ENCODE results near the gene SPON2. TPM values are rescaled to one million over a fixed set of nuclear protein-coding genes. Genes with fewer than 3 reads are reported as not detected.

Gene SPON2
- total RNA-seq, 1 donor from 2014 or later, result 3.4 TPM

DNA sequence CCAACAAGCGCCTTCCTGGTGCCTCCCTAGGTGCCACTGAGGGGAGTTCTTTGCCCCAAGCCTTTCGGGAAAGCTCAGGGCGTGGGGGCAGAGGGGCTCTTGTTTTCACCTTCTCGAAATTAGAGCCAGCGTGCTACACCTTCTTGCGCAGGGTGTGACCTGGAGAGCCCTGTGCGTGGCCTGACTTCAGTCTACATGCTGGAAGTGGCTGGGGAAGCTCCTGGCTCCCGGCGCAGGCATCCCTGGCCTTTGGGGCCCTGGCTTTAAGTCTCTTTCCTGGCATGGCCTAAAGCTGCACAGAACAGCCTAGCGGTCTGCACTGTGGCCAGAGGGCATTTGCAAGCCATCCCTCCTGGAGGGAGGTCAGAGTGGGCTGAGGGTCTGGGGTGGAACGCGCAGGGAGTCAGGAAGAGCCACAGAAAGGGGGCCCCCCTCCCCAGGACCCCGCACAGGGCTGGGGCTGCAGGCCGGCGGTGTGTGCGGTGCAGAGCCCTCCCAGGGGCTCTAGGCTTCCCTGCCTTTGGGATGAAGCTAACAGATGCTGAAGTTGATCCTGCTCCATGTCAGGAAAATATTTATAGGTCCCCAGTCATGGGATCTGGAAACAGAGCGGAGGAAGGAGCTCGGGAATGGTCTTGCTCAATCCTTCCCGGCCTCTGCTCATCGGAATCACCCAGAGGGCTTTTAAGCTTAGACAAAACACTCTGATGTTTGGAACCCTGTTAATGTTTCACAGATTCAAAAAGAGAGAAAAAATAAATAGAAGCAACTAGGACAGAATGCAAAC is 781 bp upstream of the SPON2 start:
- peaks cover 2% of the 10 kb centered on the region for H3K27me3 Mint-ChIP-seq
- intact Hi-C loops (cut with micrococcal nuclease), result no loop called here
- no peaks in the 10 kb centered on the region for H3K9me3 Mint-ChIP-seq
- ATAC-seq (ENCODE audit: low read depth) (no peak), DNase-seq (no peak)
- CTCF ChIA-PET, result interaction anchor here (0.8 kb wide), 1 partner anchor 95 kb away, joined by 4 read pairs; no protein-coding TSS in a partner anchor
- H3K4me3 Mint-ChIP-seq, result no peak overlapping the region
- no peaks in the 10 kb centered on the region for H3K36me3 Mint-ChIP-seq (ENCODE audit: low read depth)
- POLR2A ChIA-PET, result no interaction called here
- H3K4me1 Mint-ChIP-seq, result peaks cover 18% of the 10 kb centered on the region
- no peak for TF ChIP-seq CTCF (IDR thresholded peaks at IDR 0.05)
- H3K27ac Mint-ChIP-seq, result no peak overlapping the region

GRCh38 chr4:1171311-1172227 is 814 bp downstream of the SPON2 start:
- peak overlapping the region; percentile 76 for H3K4me3 Mint-ChIP-seq
- peak; percentile 34 for ATAC-seq (ENCODE audit: low read depth)
- peaks cover 2% of the 10 kb centered on the region for H3K27me3 Mint-ChIP-seq
- peak; percentile 54 for DNase-seq
- no peak for TF ChIP-seq CTCF (IDR thresholded peaks at IDR 0.05)
- no peaks in the 10 kb centered on the region for H3K36me3 Mint-ChIP-seq (ENCODE audit: low read depth)
- intact Hi-C loops (cut with micrococcal nuclease), result loop anchor here (1.0 kb wide), 2 partner anchors 48 to 78 kb away; partner anchors contain the start of gene CTBP1
- peaks cover 30% of the 10 kb centered on the region for H3K4me1 Mint-ChIP-seq
- no peaks in the 10 kb centered on the region for H3K9me3 Mint-ChIP-seq
- ChIA-PET POLR2A (interaction anchor here (0.5 to 1.9 kb wide), 9 partner anchors 13 to 539 kb away, joined by 3 to 7 read pairs (median 4); no protein-coding TSS in a partner anchor), CTCF (interaction anchor here (1.8 kb wide), 1 partner anchor 13 kb away, joined by 5 read pairs; no protein-coding TSS in a partner anchor)
- peak overlapping the region; percentile 46 for H3K27ac Mint-ChIP-seq

DNA sequence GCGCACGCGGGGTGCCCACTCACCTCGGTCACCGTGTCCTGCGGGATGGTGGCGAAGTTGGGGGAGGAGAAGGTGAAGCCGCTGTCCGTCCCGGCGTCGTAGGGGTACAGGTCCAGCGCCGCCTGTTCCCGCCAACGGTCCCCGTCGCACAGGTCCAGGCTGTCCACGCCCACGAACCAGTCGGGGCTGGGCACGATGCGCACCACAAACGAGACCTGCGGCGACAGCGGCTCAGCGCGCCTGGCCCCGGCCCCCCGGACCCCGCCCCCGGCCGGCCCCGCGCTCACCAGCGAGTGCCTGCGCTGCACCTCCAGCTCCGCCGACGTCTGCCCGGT is 1.4 kb downstream of the SPON2 start:
- Mint-ChIP-seq H3K27ac (no peak overlapping the region), H3K9me3 (no peaks in the 10 kb centered on the region), H3K36me3 (ENCODE audit: low read depth) (no peaks in the 10 kb centered on the region), H3K4me3 (peak overlapping the region; percentile 76), H3K4me1 (peaks cover 32% of the 10 kb centered on the region), H3K27me3 (peaks cover 2% of the 10 kb centered on the region)
- ATAC-seq (ENCODE audit: low read depth) (no peak), DNase-seq (no peak)
- POLR2A ChIA-PET, result interaction anchor here (0.5 to 1.9 kb wide), 5 partner anchors 14 to 540 kb away, joined by 3 to 7 read pairs (median 5); no protein-coding TSS in a partner anchor
- intact Hi-C loops (cut with micrococcal nuclease), result loop anchor here (1.0 kb wide), 2 partner anchors 48 to 78 kb away; partner anchors contain the start of gene CTBP1
- CTCF ChIA-PET, result interaction anchor here (1.8 kb wide), 1 partner anchor 13 kb away, joined by 5 read pairs; no protein-coding TSS in a partner anchor
- no peak for TF ChIP-seq CTCF (IDR thresholded peaks at IDR 0.05)

DNA sequence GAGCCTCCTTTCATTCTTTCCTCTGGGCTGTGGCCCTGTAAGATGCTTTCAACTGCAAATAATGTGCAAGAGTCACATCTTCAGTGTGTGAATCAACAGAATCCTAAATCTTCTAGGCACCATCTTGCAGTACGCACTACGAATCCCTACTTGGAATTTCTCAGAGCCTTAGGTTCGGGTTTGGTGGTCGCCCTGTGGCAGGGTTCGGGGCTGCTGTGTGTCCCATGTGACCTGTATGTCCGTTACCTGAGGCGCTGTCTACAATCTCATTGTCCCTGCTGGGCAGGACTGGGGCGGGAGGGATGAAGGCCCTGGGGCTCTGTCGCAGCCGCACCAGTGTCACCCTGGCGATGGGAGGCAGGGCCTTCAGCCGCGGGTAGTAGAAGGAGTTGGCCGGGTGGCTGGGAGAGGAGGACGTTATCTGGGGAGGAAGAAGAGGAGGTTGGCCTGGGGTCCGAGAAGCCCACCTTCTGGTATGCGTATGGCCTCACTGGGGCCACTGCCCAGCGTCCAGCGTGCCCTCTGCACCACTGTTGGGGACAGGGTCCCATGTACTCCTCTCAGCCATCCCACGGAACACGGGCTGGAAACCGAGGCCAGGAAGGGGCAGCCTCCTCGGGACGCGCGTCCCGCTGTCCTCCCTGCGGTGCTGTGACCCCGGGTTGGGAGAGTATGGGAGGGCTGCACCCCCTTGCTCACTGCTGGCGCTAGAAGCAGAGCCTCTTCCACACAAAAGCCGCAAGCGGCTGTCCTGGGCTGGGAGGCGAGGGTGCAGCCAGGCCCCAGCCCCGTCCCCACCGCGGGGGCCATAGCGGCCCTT is 2.0 kb downstream of the SPON2 start:
- TF ChIP-seq CTCF (IDR thresholded peaks at IDR 0.05), result no peak
- POLR2A ChIA-PET, result interaction anchor here (0.5 to 1.2 kb wide), 4 partner anchors 14 to 540 kb away, joined by 3 to 7 read pairs (median 4); no protein-coding TSS in a partner anchor
- peak overlapping the region; percentile 47 for H3K4me3 Mint-ChIP-seq
- H3K4me1 Mint-ChIP-seq, result peaks cover 32% of the 10 kb centered on the region
- ATAC-seq (ENCODE audit: low read depth) (no peak), DNase-seq (no peak)
- no peaks in the 10 kb centered on the region for H3K9me3 Mint-ChIP-seq
- peaks cover 2% of the 10 kb centered on the region for H3K27me3 Mint-ChIP-seq
- CTCF ChIA-PET, result interaction anchor here (1.8 kb wide), 1 partner anchor 14 kb away, joined by 5 read pairs; no protein-coding TSS in a partner anchor
- no peaks in the 10 kb centered on the region for H3K36me3 Mint-ChIP-seq (ENCODE audit: low read depth)
- H3K27ac Mint-ChIP-seq, result no peak overlapping the region
- intact Hi-C loops (cut with micrococcal nuclease), result no loop called here

Measured in activated B cell treated with CpG ODN at 0.5 μM for 24 hours (primary cell).